Activated naive CD8-positive, alpha-beta T cell treated with anti-CD3 and anti-CD28 coated beads for 36 hours (primary cell): ENCODE results near the gene RFTN2. TPM values are rescaled to one million over a fixed set of nuclear protein-coding genes. Genes with fewer than 3 reads are reported as not detected.
"Not testable (repeated sequence)": the region's sequence is repeated elsewhere in the genome, so short reads cannot be mapped to it uniquely, and the experiment has no call there.

Experiments
- DNase-seq: peaks from one replicate; pipeline ENCODE4 v3.0.0; 2021
- H3K27ac Mint-ChIP-seq: one replicate; pipeline ENCODE4 v1.8.0; 2022; ENCODE audit warnings: mild to moderate bottlenecking, moderate library complexity, mixed read lengths
- H3K27me3 Mint-ChIP-seq: one replicate; pipeline ENCODE4 v1.8.0; 2022; ENCODE audit warnings: mild to moderate bottlenecking, mixed read lengths
- H3K36me3 Mint-ChIP-seq: one replicate; pipeline ENCODE4 v1.8.0; 2021; ENCODE audit warnings: mild to moderate bottlenecking, mixed read lengths
- H3K4me1 Mint-ChIP-seq: one replicate; pipeline ENCODE4 v1.8.0; 2021; ENCODE audit warnings: mixed read lengths
- H3K4me3 Mint-ChIP-seq: one replicate; pipeline ENCODE4 v1.8.0; 2022; ENCODE audit warnings: mild to moderate bottlenecking, moderate library complexity, mixed read lengths
- H3K9me3 Mint-ChIP-seq: one replicate; pipeline ENCODE4 v1.8.0; 2022; ENCODE audit warnings: mixed read lengths
- total RNA-seq, 2 experiments: library from RNA; stranded (reverse); gene quantifications; one replicate each; pipeline ENCODE4 v1.2.3, GENCODE V29; 2021

The RFTN2 gene
- total RNA-seq, 2 experiments from 2014 or later: not detected

- no peaks in the 10 kb centered on the region for H3K9me3 Mint-ChIP-seq
These were observed 115.7 kb downstream of the RFTN2 start for GRCh38 chr2:197559681-197560080.

GRCh38 chr2:197558393-197558792 is 117.0 kb downstream of the RFTN2 start:
- Mint-ChIP-seq H3K36me3 (peaks cover 33% of the 10 kb centered on the region), H3K4me1 (peaks cover 3% of the 10 kb centered on the region), H3K27me3 (no peaks in the 10 kb centered on the region), H3K9me3 (no peaks in the 10 kb centered on the region), H3K4me3 (no peak overlapping the region), H3K27ac (no peak overlapping the region)
- DNase-seq: no peak

More at GRCh38 chr2:197559681-197560080, 115.7 kb downstream of the RFTN2 start:
- Mint-ChIP-seq H3K4me3 (no peak overlapping the region), H3K36me3 (peaks cover 41% of the 10 kb centered on the region), H3K27ac (no peak overlapping the region), H3K27me3 (no peaks in the 10 kb centered on the region), H3K4me1 (peaks cover 5% of the 10 kb centered on the region)
- DNase-seq: no peak

- no peak overlapping the region for H3K4me3 Mint-ChIP-seq
- no peak overlapping the region for H3K27ac Mint-ChIP-seq
- DNase-seq: no peak
- H3K36me3 Mint-ChIP-seq: peaks cover 28% of the 10 kb centered on the region
- H3K27me3 Mint-ChIP-seq: no peaks in the 10 kb centered on the region
- H3K9me3 Mint-ChIP-seq: no peaks in the 10 kb centered on the region
- peaks cover 3% of the 10 kb centered on the region for H3K4me1 Mint-ChIP-seq
These were observed 118.9 kb downstream of the RFTN2 start for GRCh38 chr2:197556456-197556855.

- Mint-ChIP-seq H3K27ac (no peak overlapping the region), H3K36me3 (peaks cover 19% of the 10 kb centered on the region)
- no peak for DNase-seq
These were observed 119.9 kb downstream of the RFTN2 start for GRCh38 chr2:197555467-197555866.

GRCh38 chr2:197551260-197551659 is 124.1 kb downstream of the RFTN2 start:
- H3K4me3 Mint-ChIP-seq, H3K27me3 Mint-ChIP-seq, H3K9me3 Mint-ChIP-seq, H3K27ac Mint-ChIP-seq, DNase-seq, H3K4me1 Mint-ChIP-seq: not testable (repeated sequence)
- H3K36me3 Mint-ChIP-seq: peaks cover 24% of the 10 kb centered on the region

More at GRCh38 chr2:197555467-197555866, 119.9 kb downstream of the RFTN2 start:
- peaks cover 3% of the 10 kb centered on the region for H3K4me1 Mint-ChIP-seq
- H3K27me3 Mint-ChIP-seq: no peaks in the 10 kb centered on the region
- H3K4me3 Mint-ChIP-seq: no peak overlapping the region
- no peaks in the 10 kb centered on the region for H3K9me3 Mint-ChIP-seq

GRCh38 chr2:197548582-197548981 is 126.8 kb downstream of the RFTN2 start:
- H3K4me3 Mint-ChIP-seq: no peak overlapping the region
- H3K4me1 Mint-ChIP-seq: peaks cover 1% of the 10 kb centered on the region
- DNase-seq: no peak
- H3K9me3 Mint-ChIP-seq: no peaks in the 10 kb centered on the region
- H3K27me3 Mint-ChIP-seq: no peaks in the 10 kb centered on the region
- H3K27ac Mint-ChIP-seq: no peak overlapping the region
- peaks cover 23% of the 10 kb centered on the region for H3K36me3 Mint-ChIP-seq

- Mint-ChIP-seq H3K9me3 (no peaks in the 10 kb centered on the region), H3K4me3 (no peak overlapping the region), H3K4me1 (peaks cover 1% of the 10 kb centered on the region), H3K27me3 (no peaks in the 10 kb centered on the region), H3K27ac (no peak overlapping the region), H3K36me3 (peaks cover 17% of the 10 kb centered on the region)
- no peak for DNase-seq
These were observed 128.1 kb downstream of the RFTN2 start for GRCh38 chr2:197547163-197547900.

GRCh38 chr2:197543206-197543605 is 132.2 kb downstream of the RFTN2 start:
- no peak overlapping the region for H3K27ac Mint-ChIP-seq
- peaks cover 32% of the 10 kb centered on the region for H3K36me3 Mint-ChIP-seq
- no peak overlapping the region for H3K4me3 Mint-ChIP-seq
- no peaks in the 10 kb centered on the region for H3K27me3 Mint-ChIP-seq
- no peak for DNase-seq
- H3K4me1 Mint-ChIP-seq: peaks cover 16% of the 10 kb centered on the region
- no peaks in the 10 kb centered on the region for H3K9me3 Mint-ChIP-seq

- H3K4me1 Mint-ChIP-seq: peaks cover 18% of the 10 kb centered on the region
- peaks cover 40% of the 10 kb centered on the region for H3K36me3 Mint-ChIP-seq
- H3K27me3 Mint-ChIP-seq: no peaks in the 10 kb centered on the region
- no peak for DNase-seq
- H3K4me3 Mint-ChIP-seq: no peak overlapping the region
- no peak overlapping the region for H3K27ac Mint-ChIP-seq
- H3K9me3 Mint-ChIP-seq: no peaks in the 10 kb centered on the region
These were observed 135.7 kb downstream of the RFTN2 start for GRCh38 chr2:197539734-197540133.

GRCh38 chr2:197538412-197538811 is 137.0 kb downstream of the RFTN2 start:
- DNase-seq: no peak
- Mint-ChIP-seq H3K4me3 (no peak overlapping the region), H3K36me3 (peaks cover 51% of the 10 kb centered on the region), H3K4me1 (peaks cover 28% of the 10 kb centered on the region), H3K27me3 (no peaks in the 10 kb centered on the region), H3K9me3 (peaks cover 3% of the 10 kb centered on the region), H3K27ac (no peak overlapping the region)

Other genes with a start within 250 kb of the RFTN2 start
- gene SF3B1, start 240.6 kb downstream of the RFTN2 start, total RNA-seq: 100 to 1,000 TPM; 230 to 241 TPM
- gene COQ10B, start 222.0 kb downstream of the RFTN2 start, total RNA-seq: 10 to 100 TPM; 18.9 to 19.5 TPM
- gene HSPD1, start 175.7 kb downstream of the RFTN2 start, total RNA-seq: 1,000 to 10,000 TPM; 1,356 to 1,376 TPM
- gene HSPE1, start 175.2 kb downstream of the RFTN2 start, total RNA-seq: 100 to 1,000 TPM; 485 to 487 TPM
- 10 to 100 TPM; 19.8 to 21.7 TPM for gene MOB4, start 159.5 kb downstream of the RFTN2 start, total RNA-seq
- 10 to 100 TPM; 24.3 to 25.1 TPM for gene MARS2, start 29.8 kb upstream of the RFTN2 start, total RNA-seq
- not detected for gene BOLL, start 109.7 kb upstream of the RFTN2 start, total RNA-seq
- under 1 TPM; 0.22 to 0.23 TPM for gene PLCL1, start 129.0 kb upstream of the RFTN2 start, total RNA-seq